AG20443 (cell line): ENCODE results near the gene LDLRAP1.

Experiments
- DNase-seq: peaks from one replicate; pipeline ENCODE4 v3.0.0; 2012; ENCODE audit warnings: low spot score, mixed read lengths

Gene LDLRAP1

GRCh38 chr1:25524568-25525360 lies 18.6 kb upstream of the LDLRAP1 start:
- DNase-seq = no peak

GRCh38 chr1:25525361-25525688 lies 18.1 kb upstream of the LDLRAP1 start:
- DNase-seq = no peak

GRCh38 chr1:25526753-25527152 lies 16.7 kb upstream of the LDLRAP1 start:
- DNase-seq = no peak

GRCh38 chr1:25527226-25527846 lies 16.1 kb upstream of the LDLRAP1 start:
- no peak for DNase-seq

GRCh38 chr1:25527946-25528595 lies 15.3 kb upstream of the LDLRAP1 start:
- no peak for DNase-seq

- DNase-seq = no peak
These were observed 14.4 kb upstream of the LDLRAP1 start for GRCh38 chr1:25528881-25529517.

- DNase-seq = no peak
These were observed 13.8 kb upstream of the LDLRAP1 start for GRCh38 chr1:25529518-25530185.

- DNase-seq = no peak
These were observed 13.0 kb upstream of the LDLRAP1 start for GRCh38 chr1:25530186-25531081.

GRCh38 chr1:25531082-25531461 lies 12.3 kb upstream of the LDLRAP1 start:
- no peak for DNase-seq

- DNase-seq = no peak
These were observed 10.4 kb upstream of the LDLRAP1 start for GRCh38 chr1:25532970-25533369.

GRCh38 chr1:25533775-25534409 lies 9.5 kb upstream of the LDLRAP1 start:
- no peak for DNase-seq

GRCh38 chr1:25534410-25534788 lies 9.0 kb upstream of the LDLRAP1 start:
- DNase-seq = no peak

GRCh38 chr1:25536124-25536523 lies 7.3 kb upstream of the LDLRAP1 start:
- no peak for DNase-seq

- DNase-seq = no peak
These were observed 6.1 kb upstream of the LDLRAP1 start for GRCh38 chr1:25537153-25537831.

- no peak for DNase-seq
These were observed 5.1 kb upstream of the LDLRAP1 start for GRCh38 chr1:25538191-25538767.

- DNase-seq = no peak
These were observed 2.6 kb upstream of the LDLRAP1 start for GRCh38 chr1:25540750-25541342.

- DNase-seq = no peak
These were observed 2.0 kb upstream of the LDLRAP1 start for GRCh38 chr1:25541425-25541824.

- no peak for DNase-seq
These were observed 1.3 kb upstream of the LDLRAP1 start for GRCh38 chr1:25541889-25542658.

GRCh38 chr1:25543005-25543424 lies 391 bp upstream of the LDLRAP1 start:
- DNase-seq = no peak
